Psoas muscle (tissue), 8 donors: Measurements from ENCODE around the gene ZNF500. TPM values are rescaled to one million over a fixed set of nuclear protein-coding genes. Genes with fewer than 3 reads are reported as not detected.
"Not testable (repeated sequence)": the region's sequence is repeated elsewhere in the genome, so short reads cannot be mapped to it uniquely, and the experiment has no call there.

Experiments
- ATAC-seq, 4 donors: fragments of 200-7000 bp; cut with Tn5 transposase; one replicate each; pipeline ENCODE4 v1.9.1; 2020; ENCODE audit warnings: moderate library complexity in 3 of 4, mild to moderate bottlenecking in 2 of 4
- DNase-seq, 2 donors: peaks; one replicate each; pipeline ENCODE4 v3.0.0-alpha.2; 2020
- H3K27ac ChIP-seq: fragments of 200-600 bp; one replicate; pipeline ENCODE4 v1.8.0; 2022
- H3K27me3 ChIP-seq, 3 donors: fragments of 200-600 bp in 1 of 3; one replicate each; pipeline versions ENCODE4 v1.6.1 to v1.8.0; 2013 to 2022; ENCODE audit warnings: low read length in 2 of 3, mild to moderate bottlenecking in 2 of 3, moderate library complexity in 1 of 3; ENCODE audit not compliant: insufficient read depth in 3 of 3
- H3K36me3 ChIP-seq, 2 donors: fragments of 200-600 bp in 1 of 2; one replicate each; pipeline versions ENCODE4 v1.6.1 to v1.8.0; 2013 to 2022; ENCODE audit warnings: low read depth in 1 of 2, mild to moderate bottlenecking in 1 of 2, moderate library complexity in 1 of 2; ENCODE audit not compliant: insufficient read depth in 1 of 2
- H3K4me1 ChIP-seq: fragments of 200-600 bp; one replicate; pipeline ENCODE4 v1.8.0; 2022
- H3K4me3 ChIP-seq: fragments of 200-600 bp; one replicate; pipeline ENCODE4 v1.8.0; 2022; ENCODE audit warnings: mild to moderate bottlenecking
- H3K9me3 ChIP-seq: fragments of 200-600 bp; one replicate; pipeline ENCODE4 v1.8.0; 2022
- CTCF ChIP-seq: fragments of 200-600 bp; IDR thresholded peaks from one replicate; pipeline ENCODE4 v1.8.0; 2022; ENCODE audit warnings: antibody characterized with exemption
- WGBS, 3 donors: extraction: QIAGEN DNeasy Blood & Tissue Kit; methylation state at CpG; one replicate each; pipeline versions ENCODE4 v1.1.6 to v1.1.7; 2013; 5-methylcytosine and 5-hydroxymethylcytosine counted together
- intact Hi-C, 2 donors: fragments of 100-400 bp; cut with DNase I; formaldehyde crosslinking; loops; one replicate each; pipeline versions ENCODE4 v1.11.0 to v1.14.2; 2022
- polyA plus RNA-seq, 3 donors: library from polyadenylated mRNA; stranded (reverse); fragments of 200-250 nt; gene quantifications; one replicate each; pipeline ENCODE4 v1.2.3, GENCODE V29; 2013
- total RNA-seq, 4 donors: library from RNA; stranded (reverse); fragmentation: NEBNext Ultra II Directional in 2 of 4; extraction: Animal tissue kit (Norgen Biotek cat#: 25700) in 2 of 4; gene quantifications; one replicate each; pipeline versions ENCODE4 v1.2.1 to v1.2.4, GENCODE V29; 2021 to 2023
- donor health status: healthy with polysubstance abuse.
- donor health status: DM: no; HTN: no; CAD: no; lungs with moderate emphysema.
- donor health status: Bipolar disorder and iron deficiency.
- donor health status: healthy.
- donor health status: DM: yes; HTN: yes; CAD: no.
- donor health status: DM: no; HTN: no; CAD: no.
- donor health status: DM: no; HTN: no; CAD: no.
- donor health status: DM: yes; HTN: yes; CAD: no.

Gene ZNF500
- total and polyA plus RNA-seq, 7 donors, result 3.7 to 8.9 (median 7.0) TPM

GRCh38 chr16:4746215-4746614, 20.7 kb downstream of the ZNF500 start:
- 54 to 63% (median 62%) methylated on average over 8 of the region's 8 CpGs for WGBS, 3 donors
- no peak for DNase-seq
- Histone ChIP-seq H3K27me3 (peaks cover 0 to 1% (median 0%) of the 10 kb centered on the region in 3 donors), H3K9me3 (no peaks in the 10 kb centered on the region), H3K36me3 (peaks cover 0 to 22% of the 10 kb centered on the region in 2 donors), H3K4me3 (no peak overlapping the region), H3K4me1 (peaks cover 9% of the 10 kb centered on the region), H3K27ac (no peak overlapping the region)
- ATAC-seq, result peak; percentile 17 to 55 (median 40)
- TF ChIP-seq CTCF, result no peak
- intact Hi-C loops, result no loop called here

GRCh38 chr16:4745274-4745569, 21.7 kb downstream of the ZNF500 start:
- Histone ChIP-seq H3K36me3 (peaks cover 0 to 12% of the 10 kb centered on the region in 2 donors), H3K9me3 (no peaks in the 10 kb centered on the region), H3K27ac (no peak overlapping the region), H3K4me1 (peaks cover 9% of the 10 kb centered on the region), H3K4me3 (no peak overlapping the region), H3K27me3 (peaks cover 0 to 1% (median 0%) of the 10 kb centered on the region in 3 donors)
- ATAC-seq, result no peak
- DNase-seq, result no peak
- intact Hi-C loops, result no loop called here
- no peak for TF ChIP-seq CTCF
- 78 to 85% (median 81%) methylated on average over 3 of the region's 3 CpGs for whole genome bisulfite sequencing, 3 donors

- peaks cover 9% of the 10 kb centered on the region for H3K4me1 ChIP-seq
- peaks cover 0 to 1% (median 0%) of the 10 kb centered on the region in 3 donors for H3K27me3 ChIP-seq
- H3K27ac ChIP-seq, result no peak overlapping the region
- no peak for ATAC-seq
- intact Hi-C loops, result no loop called here
- DNase-seq, result peak in 1 of 2 donors; percentile 26
- TF ChIP-seq CTCF, result no peak
- H3K36me3 ChIP-seq, result peaks cover 0 to 7% of the 10 kb centered on the region in 2 donors
- WGBS, 3 donors, result 62 to 70% (median 67%) methylated on average over 13 of the region's 13 CpGs
- no peak overlapping the region for H3K4me3 ChIP-seq
- H3K9me3 ChIP-seq, result no peaks in the 10 kb centered on the region
Measured at GRCh38 chr16:4744555-4745273, 22.2 kb downstream of the ZNF500 start.

- H3K4me3 ChIP-seq, result no peak overlapping the region
- WGBS, 3 donors, result 38 to 45% (median 44%) methylated on average over 14 of the region's 14 CpGs
- H3K4me1 ChIP-seq, result peaks cover 9% of the 10 kb centered on the region
- peaks cover 0 to 1% (median 0%) of the 10 kb centered on the region in 3 donors for H3K27me3 ChIP-seq
- TF ChIP-seq CTCF, result no peak
- no peak overlapping the region for H3K27ac ChIP-seq
- H3K36me3 ChIP-seq, result no peaks in the 10 kb centered on the region
- DNase-seq, result peak in 1 of 2 donors; percentile 43
- intact Hi-C loops, result no loop called here
- peak in 1 of 4 donors; percentile 28 for ATAC-seq
- no peaks in the 10 kb centered on the region for H3K9me3 ChIP-seq
Measured at GRCh38 chr16:4743226-4743878, 23.6 kb downstream of the ZNF500 start.

- H3K4me3 ChIP-seq, intact Hi-C loops, H3K36me3 ChIP-seq, H3K9me3 ChIP-seq, H3K27ac ChIP-seq, H3K4me1 ChIP-seq, H3K27me3 ChIP-seq, ATAC-seq: not testable (repeated sequence)
- DNase-seq, result peak in 1 of 2 donors; percentile 18
- 54 to 68% (median 59%) methylated on average over 5 of the region's 5 CpGs for WGBS, 3 donors
Measured at GRCh38 chr16:4738370-4738769, 28.6 kb downstream of the ZNF500 start.
